Epidermal melanocyte (primary cell): ENCODE data around the gene UNC119B.
"Not testable (repeated sequence)": the region's sequence is repeated elsewhere in the genome, so short reads cannot be mapped to it uniquely, and the experiment has no call there.

Experiments used
- DNase-seq: peaks from one replicate; pipeline ENCODE4 v3.0.0; 2011; ENCODE audit warnings: low spot score; ENCODE audit not compliant: insufficient read length

Gene UNC119B

GRCh38 chr12:120710031-120710804 is at the start of gene UNC119B:
TSS of gene UNC119B (plus strand) at chr12:120710458. CDS start at chr12:120710475, 17 bp downstream.
- DNase-seq = peak; percentile 86

DNA sequence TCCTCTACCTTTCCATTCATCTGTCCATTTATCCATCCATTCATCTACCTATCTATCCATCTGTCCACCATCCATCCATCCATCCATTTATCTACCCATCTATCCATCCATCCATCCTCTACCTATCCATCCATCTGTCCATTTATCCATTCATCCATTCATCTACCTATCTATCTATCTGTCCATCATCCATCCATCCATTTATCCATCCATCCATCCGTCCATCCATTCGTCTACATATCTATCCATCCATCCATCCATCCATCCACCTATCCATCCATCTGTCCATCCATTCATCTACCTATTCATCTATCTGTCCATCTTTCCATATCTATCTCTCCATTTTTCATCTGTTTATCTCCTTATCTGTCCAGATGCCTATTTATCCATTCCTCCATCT is 48.8 kb upstream of the UNC119B start:
- no peak for DNase-seq

DNA sequence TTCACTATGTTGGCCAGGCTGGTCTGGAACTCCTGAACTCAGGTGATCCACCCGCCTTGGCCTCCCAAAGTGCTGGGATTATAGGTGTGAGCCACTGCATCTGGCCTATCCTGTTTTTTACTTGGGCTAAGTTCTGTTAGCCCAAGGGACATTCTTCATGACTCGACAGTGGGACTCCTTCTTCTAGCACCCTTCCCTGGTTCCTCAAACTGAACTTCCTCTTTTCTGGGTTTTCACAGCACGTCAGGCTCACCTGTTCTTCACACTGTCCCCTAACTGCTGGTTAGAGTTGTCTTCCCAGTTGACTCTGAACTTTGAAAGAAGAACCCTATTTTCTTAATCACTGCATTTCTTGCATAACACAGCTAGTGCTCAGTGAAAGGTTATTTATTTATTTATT is 47.4 kb upstream of the UNC119B start:
- no peak for DNase-seq

DNA sequence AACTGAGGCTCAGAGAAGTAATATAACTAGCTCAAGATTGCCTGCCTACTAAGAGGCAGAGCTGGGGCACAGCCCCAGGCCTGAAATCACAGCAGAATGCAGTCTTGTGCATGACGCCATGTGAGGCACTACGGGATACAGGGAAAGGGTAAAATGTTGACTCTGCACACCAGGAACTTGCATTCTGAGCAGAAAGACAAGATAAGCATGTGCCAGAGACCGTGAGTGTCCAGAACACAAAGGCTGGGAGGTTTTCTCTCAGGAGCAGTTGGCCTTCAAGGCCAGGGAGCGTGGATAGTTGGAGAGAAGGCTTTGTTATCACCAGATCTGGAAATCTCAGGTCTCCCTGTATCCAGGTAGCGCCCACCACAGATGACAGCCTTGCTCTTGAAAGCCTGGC is 46.5 kb upstream of the UNC119B start:
- no peak for DNase-seq

DNA sequence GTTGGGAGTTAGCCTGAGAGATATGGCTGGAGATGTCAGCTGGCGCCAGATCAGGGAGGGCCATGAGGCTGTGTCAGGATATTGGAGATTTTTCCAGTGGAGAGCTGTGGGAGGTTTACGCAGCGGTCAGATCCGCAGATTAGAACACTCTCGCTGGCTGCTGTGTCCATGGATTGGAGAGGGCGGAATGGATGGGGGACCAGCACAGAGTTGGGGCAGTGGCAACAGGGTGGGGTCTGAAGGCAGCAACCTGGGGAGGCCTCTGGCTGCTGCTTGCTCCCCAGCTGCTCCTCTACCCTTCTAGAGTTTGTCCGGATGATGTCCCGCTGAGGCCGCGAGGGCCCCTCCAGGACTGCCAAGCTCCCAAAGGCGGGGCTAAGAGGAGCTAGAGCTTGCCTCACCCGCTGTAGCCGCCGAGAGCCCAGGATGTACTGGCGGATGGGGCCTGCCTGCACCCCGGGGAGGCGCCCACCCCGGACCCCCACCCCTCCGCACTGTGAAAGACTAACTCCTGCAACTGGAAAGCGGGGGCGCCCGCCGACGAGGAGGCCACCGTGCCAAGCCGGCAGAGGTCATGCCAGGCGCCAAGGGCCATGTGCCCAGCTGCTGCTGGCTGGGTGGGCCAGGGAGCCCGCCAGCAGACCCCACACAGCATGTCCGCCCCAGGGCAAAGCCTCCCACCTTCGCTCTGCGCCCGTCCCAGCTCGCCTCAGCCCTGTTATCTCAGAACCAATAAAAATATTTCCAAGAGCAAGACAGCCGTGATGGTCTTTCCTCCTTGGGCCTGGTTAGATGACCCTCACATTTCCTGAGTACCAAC is 43.5 kb upstream of the UNC119B start:
- no peak for DNase-seq

DNA sequence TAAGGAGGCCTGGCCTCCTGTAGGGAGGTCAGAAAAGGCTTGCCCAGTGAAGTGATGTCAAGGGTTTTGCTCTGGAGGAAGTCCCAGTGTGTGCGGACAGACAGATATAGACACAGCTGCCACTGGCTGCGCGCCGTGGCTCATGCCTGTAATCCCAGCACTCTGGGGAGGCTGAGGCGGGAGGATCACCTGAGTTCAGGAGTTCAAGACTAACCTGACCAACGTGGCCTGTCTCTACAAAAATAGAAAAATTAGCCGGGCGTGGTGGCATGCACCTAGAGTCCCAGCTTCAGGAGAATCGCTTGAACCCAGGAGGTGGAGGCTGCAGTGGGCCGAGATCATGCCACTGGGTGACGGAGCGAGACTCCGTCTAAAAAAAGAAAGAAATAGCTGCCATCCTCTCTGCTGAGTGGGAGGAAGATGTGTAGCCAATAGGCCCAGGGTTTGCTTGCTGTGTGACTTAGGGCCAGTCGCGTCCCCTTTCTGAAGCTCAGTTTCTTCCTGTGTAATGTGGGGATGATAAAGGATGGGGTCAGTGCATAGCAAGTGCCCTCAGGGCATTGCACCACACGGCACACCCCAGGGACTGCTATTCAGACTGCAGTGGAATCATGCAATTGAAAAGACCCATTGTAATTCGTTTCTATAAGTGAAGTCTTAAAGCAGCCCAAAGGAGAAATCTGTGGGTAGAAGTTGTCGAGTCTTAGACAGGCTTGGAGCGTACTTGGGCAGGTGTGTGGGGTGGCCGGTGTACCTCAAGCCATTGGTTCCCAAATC is 42.0 kb upstream of the UNC119B start:
- peak; percentile 44 for DNase-seq

DNA sequence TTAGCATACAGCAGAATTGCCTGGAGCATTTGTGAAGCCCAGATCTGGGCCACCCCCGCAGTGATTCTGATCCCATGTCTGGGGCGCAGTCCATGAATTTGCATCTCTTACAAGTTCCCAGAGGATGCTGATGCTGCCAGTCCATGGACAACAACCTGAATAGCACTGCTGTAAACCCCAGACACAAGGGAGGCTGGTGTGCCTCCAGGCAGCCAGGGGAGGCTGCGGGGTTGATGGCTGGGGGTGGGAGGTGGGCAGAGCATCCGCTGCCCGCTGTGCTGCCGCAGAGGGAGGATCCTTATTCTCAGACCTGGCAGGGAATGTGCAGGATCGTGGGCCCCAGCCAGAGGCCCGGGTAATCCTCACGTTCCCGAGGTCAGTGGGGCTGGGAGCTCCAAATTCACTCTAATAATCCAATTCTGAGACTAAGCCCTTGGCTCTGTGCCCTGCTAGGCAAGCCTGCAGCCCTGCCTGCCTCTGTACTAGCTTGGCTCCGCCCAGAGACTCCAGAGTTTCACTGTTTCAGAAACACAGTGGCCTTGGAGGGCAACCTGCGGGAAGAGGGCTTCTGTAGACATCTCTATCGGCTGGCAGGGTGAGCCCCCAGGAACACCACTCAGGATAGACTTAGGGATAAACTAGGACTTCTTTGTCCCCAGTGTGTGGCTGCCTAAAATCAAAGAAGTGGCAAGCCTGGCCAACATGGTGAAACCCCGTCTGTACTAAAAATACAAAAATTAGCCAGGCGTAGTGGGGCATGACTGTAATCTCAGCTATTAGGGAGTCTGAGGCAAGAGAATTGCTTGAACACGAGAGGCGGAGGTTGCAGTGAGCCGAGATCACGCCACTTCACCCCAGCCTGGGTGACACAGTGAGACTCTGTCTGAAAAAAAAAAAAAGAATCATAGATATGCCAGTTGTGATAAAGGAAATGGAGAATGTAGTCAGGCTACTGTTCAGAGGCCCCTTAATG is 41.1 kb upstream of the UNC119B start:
- peak; percentile 66 for DNase-seq

DNA sequence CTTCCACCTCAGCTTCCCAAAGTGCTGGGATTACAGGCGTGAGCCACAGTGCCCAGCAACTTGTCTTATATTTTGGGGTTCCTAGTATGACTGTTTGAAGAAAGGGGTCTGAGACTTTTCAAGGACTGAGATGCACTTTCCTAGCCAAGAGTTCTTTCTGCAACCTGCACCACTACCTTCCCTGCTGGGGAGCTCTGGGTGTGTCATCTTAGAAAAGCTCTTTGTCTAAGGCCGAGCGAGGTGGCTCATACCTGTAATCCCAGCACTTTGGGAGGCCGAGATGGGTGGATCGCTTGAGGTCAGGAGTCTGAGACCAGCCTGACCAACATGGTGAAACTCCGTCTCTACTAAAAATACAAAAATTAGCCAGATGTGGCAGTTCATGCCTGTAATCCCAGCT is 40.0 kb upstream of the UNC119B start:
- not testable (repeated sequence) for DNase-seq

- no peak for DNase-seq
Observed at GRCh38 chr12:120670667-120671066, 39.6 kb upstream of the UNC119B start.

DNA sequence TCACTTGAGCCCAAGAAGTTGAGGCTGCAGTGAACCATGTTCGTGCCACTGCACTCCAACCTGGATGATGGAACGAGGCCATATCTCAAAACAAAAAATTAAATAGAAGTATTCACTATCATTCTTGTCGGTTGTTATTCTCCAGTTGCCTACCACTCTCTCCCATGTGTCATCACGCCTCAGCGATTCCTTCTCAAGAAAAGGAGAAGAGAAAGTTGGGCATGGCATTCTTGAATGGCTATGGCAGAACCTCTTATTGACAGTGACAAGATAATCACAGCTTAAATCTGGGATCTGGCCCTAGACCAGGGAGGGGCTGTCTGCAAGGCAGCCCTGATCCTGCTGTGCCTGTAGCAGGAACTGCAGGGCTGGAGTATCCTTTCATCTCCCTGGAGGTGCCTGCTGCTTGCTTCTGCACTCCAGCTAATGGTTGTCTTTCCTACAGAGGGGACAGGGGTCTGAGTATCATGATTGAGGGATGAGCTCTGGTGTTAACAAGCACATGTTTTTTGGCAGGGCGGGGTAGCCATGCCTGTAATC is 36.1 kb upstream of the UNC119B start:
- no peak for DNase-seq

GRCh38 chr12:120677765-120678473 is 32.3 kb upstream of the UNC119B start:
- DNase-seq = no peak

- no peak for DNase-seq
Observed at GRCh38 chr12:120678572-120678971, 31.7 kb upstream of the UNC119B start.

- DNase-seq = no peak
Observed at GRCh38 chr12:120680165-120680738, 30.0 kb upstream of the UNC119B start.

DNA sequence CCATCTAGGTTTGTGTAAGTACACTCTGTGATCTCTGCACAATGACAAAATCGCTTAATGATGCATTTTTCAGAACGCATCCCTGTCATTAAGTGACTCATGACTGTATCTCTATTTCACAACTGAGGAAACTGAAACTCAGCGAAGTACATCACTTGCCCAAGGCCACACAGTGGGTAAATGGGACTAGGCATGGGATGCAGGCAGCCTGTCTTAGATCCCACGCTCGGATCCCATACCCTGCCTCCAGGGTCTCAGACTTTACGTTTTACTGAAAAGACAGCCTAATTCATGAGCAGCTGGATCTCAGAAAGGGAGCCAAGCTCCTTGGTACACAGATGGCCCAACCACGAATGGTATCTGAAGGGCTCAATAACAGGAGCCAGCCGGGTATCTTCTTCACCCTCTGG is 25.7 kb upstream of the UNC119B start:
- no peak for DNase-seq

GRCh38 chr12:120685522-120685921 is 24.7 kb upstream of the UNC119B start:
- no peak for DNase-seq

DNA sequence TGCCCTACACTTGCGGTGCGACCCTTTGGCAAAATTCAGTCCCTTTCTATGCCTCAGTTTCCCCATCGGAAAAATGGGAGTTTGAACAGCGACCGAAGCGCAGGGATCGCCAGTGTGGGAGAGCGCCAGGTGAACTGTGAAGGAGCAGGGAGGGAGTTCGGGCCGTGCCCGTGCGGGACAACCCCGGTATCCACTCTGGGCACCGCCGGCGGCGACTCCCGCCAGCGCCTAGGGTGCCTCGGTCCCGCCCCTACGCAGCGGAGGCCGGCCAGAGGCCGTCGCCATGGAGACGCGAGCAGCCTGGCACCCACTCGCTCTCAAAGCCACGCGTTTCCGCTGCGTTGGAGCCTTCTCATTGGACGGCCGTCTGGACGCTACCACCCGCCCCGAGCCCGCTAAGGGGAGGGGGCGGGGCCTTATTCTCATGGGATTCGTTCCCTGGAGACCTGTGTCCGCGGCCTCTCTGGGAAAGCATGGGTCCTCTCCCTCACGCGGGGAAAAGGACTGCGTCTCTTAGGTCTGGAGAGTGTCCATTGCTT is 24.0 kb upstream of the UNC119B start:
- peak; percentile 67 for DNase-seq

DNA sequence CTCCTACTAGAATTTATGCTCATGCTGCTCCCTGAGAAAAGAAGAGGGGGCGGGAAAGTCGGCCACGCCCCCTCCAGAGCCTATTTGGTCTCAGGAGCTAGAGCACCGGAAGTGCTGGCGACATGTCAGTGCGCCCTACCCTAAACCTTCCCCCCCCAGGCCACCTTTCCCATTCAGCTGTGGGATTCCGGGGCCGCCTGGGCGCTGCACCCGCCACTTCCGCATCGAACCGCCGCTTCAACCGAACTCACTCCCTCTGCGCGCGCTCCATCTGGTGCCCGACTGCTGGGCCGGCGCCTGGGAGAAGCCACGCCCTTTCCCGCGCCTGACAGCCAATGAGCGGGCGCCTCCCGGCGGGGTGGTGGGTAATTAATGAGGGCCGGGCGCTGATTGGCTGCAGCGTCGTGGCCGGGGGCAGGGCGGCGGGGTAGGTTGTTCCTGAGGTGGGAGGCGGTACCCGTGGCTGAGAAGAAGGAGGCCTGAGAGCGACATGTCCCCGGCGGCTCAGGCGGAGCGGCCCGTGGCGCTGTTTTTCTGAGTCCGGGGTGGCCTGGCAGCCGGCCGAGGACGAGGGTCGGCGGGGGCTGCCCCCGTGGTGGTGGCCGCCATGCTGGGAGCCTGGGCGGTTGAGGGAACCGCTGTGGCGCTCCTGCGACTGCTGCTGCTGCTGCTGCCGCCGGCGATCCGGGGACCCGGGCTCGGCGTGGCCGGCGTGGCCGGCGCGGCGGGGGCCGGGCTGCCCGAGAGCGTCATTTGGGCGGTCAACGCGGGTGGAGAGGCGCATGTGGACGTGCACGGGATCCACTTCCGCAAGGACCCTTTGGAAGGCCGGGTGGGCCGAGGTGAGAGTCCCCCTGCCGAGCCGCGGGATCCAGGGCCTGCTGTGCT is 23.3 kb upstream of the UNC119B start, which contains the start of gene MLEC:
Gene MLEC (plus strand): TSS at position 460 of the 888 bp plus-strand sequence. CDS start 148 bp downstream, at position 608.
- peak; percentile 91 for DNase-seq
